Astrocyte (in vitro differentiated cells and primary cell): Measurements from ENCODE around the gene CNTN5.

Source experiments
- EZH2 ChIP-seq: IDR thresholded peaks from 2 replicates; pipeline ENCODE4 v1.6.1; 2012; ENCODE audit warnings: mild to moderate bottlenecking, low read length, inconsistent platforms; ENCODE audit not compliant: insufficient read depth
- TF ChIP-seq, protein P1 (sequence below): IDR thresholded peaks from 2 replicates; pipeline ENCODE4 v1.5.1; 2011; ENCODE audit warnings: low read depth, mild to moderate bottlenecking, inconsistent platforms, low read length, moderate library complexity; ENCODE audit not compliant: insufficient read depth

DNA sequence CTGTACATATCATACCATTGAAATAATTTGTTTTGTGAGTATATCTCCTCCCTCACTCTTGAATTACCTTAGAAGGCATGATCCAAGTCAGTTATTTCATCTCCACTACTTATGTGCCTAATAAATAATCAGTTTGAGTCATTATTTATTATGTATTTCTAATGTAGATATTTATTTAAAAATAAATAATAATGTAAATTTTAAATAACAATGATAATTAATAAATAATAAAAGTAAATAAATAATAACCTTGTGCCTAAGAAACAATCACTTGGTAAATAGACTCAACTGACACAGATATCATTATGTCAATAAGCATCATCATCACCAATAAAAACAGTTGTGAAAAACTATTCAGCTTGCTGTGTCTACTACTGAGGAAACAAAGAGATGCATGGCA lies 213.8 kb downstream of the CNTN5 start:
- TF ChIP-seq, protein P1, sequence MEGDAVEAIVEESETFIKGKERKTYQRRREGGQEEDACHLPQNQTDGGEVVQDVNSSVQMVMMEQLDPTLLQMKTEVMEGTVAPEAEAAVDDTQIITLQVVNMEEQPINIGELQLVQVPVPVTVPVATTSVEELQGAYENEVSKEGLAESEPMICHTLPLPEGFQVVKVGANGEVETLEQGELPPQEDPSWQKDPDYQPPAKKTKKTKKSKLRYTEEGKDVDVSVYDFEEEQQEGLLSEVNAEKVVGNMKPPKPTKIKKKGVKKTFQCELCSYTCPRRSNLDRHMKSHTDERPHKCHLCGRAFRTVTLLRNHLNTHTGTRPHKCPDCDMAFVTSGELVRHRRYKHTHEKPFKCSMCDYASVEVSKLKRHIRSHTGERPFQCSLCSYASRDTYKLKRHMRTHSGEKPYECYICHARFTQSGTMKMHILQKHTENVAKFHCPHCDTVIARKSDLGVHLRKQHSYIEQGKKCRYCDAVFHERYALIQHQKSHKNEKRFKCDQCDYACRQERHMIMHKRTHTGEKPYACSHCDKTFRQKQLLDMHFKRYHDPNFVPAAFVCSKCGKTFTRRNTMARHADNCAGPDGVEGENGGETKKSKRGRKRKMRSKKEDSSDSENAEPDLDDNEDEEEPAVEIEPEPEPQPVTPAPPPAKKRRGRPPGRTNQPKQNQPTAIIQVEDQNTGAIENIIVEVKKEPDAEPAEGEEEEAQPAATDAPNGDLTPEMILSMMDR, result no peak
- no peak for TF ChIP-seq EZH2
